Stomach smooth muscle (tissue), 2 donors: Measurements from ENCODE around the gene MTMR3.

Experiments
- H3K27ac ChIP-seq: one replicate; pipeline ENCODE4 v1.7.0; 2013; ENCODE audit warnings: mild to moderate bottlenecking, low read length, inconsistent platforms
- H3K27me3 ChIP-seq, 2 donors: one replicate each; pipeline ENCODE4 v1.7.0; 2013; ENCODE audit warnings: low read length in 2 of 2; ENCODE audit not compliant: insufficient read depth in 2 of 2, control insufficient read depth in 1 of 2
- H3K36me3 ChIP-seq, 2 donors: one replicate each; pipeline ENCODE4 v1.7.0; 2013; ENCODE audit warnings: low read length in 2 of 2; ENCODE audit not compliant: control insufficient read depth in 2 of 2, insufficient read depth in 2 of 2
- H3K4me1 ChIP-seq: one replicate; pipeline ENCODE4 v1.7.0; 2013; ENCODE audit warnings: low read length; ENCODE audit not compliant: control insufficient read depth, insufficient read depth
- H3K4me3 ChIP-seq, 2 donors: one replicate each; pipeline ENCODE4 v1.7.0; 2013; ENCODE audit warnings: low read length in 2 of 2
- H3K9ac ChIP-seq, 2 donors: one replicate each; pipeline ENCODE4 v1.7.0; 2013; ENCODE audit warnings: low read length in 2 of 2, mild to moderate bottlenecking in 1 of 2
- H3K9me3 ChIP-seq, 2 donors: one replicate each; pipeline ENCODE4 v1.7.0; 2013; ENCODE audit warnings: low read length in 2 of 2; ENCODE audit not compliant: control insufficient read depth in 2 of 2
- donor health status: healthy.
- donor health status: Pancreatic carcinoma.

MTMR3 gene

GRCh38 chr22:30064172-30064571 lies 181.2 kb downstream of the MTMR3 start:
- Histone ChIP-seq H3K36me3 (no peaks in the 10 kb centered on the region), H3K27me3 (no peaks in the 10 kb centered on the region), H3K27ac (no peak overlapping the region), H3K4me1 (no peaks in the 10 kb centered on the region), H3K9ac (no peak overlapping the region), H3K4me3 (no peak overlapping the region), H3K9me3 (peaks cover 0 to 3% of the 10 kb centered on the region in 2 donors)

- H3K9me3 ChIP-seq, result peaks cover 0 to 4% of the 10 kb centered on the region in 2 donors
- no peak overlapping the region for H3K9ac ChIP-seq
- no peaks in the 10 kb centered on the region for H3K36me3 ChIP-seq
- no peak overlapping the region for H3K4me3 ChIP-seq
- H3K27me3 ChIP-seq, result no peaks in the 10 kb centered on the region
- H3K4me1 ChIP-seq, result no peaks in the 10 kb centered on the region
- no peak overlapping the region for H3K27ac ChIP-seq
These were observed 190.8 kb downstream of the MTMR3 start for GRCh38 chr22:30073743-30074142.

GRCh38 chr22:30074147-30074546 lies 191.2 kb downstream of the MTMR3 start:
- Histone ChIP-seq H3K4me1 (no peaks in the 10 kb centered on the region), H3K9ac (no peak overlapping the region), H3K27ac (no peak overlapping the region), H3K4me3 (no peak overlapping the region), H3K27me3 (no peaks in the 10 kb centered on the region), H3K9me3 (peaks cover 0 to 4% of the 10 kb centered on the region in 2 donors), H3K36me3 (no peaks in the 10 kb centered on the region)

GRCh38 chr22:30074994-30075393 lies 192.0 kb downstream of the MTMR3 start:
- peaks cover 0 to 4% of the 10 kb centered on the region in 2 donors for H3K9me3 ChIP-seq
- no peak overlapping the region for H3K4me3 ChIP-seq
- H3K27ac ChIP-seq, result no peak overlapping the region
- no peaks in the 10 kb centered on the region for H3K36me3 ChIP-seq
- peaks cover 0 to 4% of the 10 kb centered on the region in 2 donors for H3K27me3 ChIP-seq
- no peak overlapping the region for H3K9ac ChIP-seq
- no peaks in the 10 kb centered on the region for H3K4me1 ChIP-seq

GRCh38 chr22:30077279-30077880 lies 194.4 kb downstream of the MTMR3 start:
- Histone ChIP-seq H3K4me3 (no peak overlapping the region), H3K27me3 (peaks cover 8 to 16% of the 10 kb centered on the region in 2 donors)

GRCh38 chr22:30078320-30079311 lies 195.6 kb downstream of the MTMR3 start:
- Histone ChIP-seq H3K9me3 (no peaks in the 10 kb centered on the region), H3K4me1 (no peaks in the 10 kb centered on the region), H3K9ac (no peak overlapping the region), H3K4me3 (no peak overlapping the region), H3K27me3 (peaks cover 8 to 16% of the 10 kb centered on the region in 2 donors), H3K27ac (no peak overlapping the region), H3K36me3 (no peaks in the 10 kb centered on the region)

More at GRCh38 chr22:30077279-30077880, 194.4 kb downstream of the MTMR3 start:
- Histone ChIP-seq H3K27ac (no peak overlapping the region), H3K4me1 (no peaks in the 10 kb centered on the region), H3K36me3 (no peaks in the 10 kb centered on the region), H3K9ac (no peak overlapping the region), H3K9me3 (peaks cover 0 to under 1% of the 10 kb centered on the region in 2 donors)

GRCh38 chr22:30079952-30080533 lies 197.1 kb downstream of the MTMR3 start, which contains the start of gene HORMAD2:
HORMAD2 (plus strand) TSS chr22:30080464; CDS start chr22:30093953, 13,489 bp downstream.
- Histone ChIP-seq H3K4me1 (no peaks in the 10 kb centered on the region), H3K4me3 (no peak within 1 kb of the TSS), H3K9me3 (no peaks in the 10 kb centered on the region), H3K9ac (no peak within 1 kb of the TSS), H3K27ac (no peak within 1 kb of the TSS), H3K27me3 (peaks cover 8 to 16% of the 10 kb centered on the region in 2 donors), H3K36me3 (no peaks in the 10 kb centered on the region)
